GM18951 (cell line): ENCODE data around the gene COG4.

Experiments used
- POLR2A ChIP-seq: IDR thresholded peaks from 4 replicates; pipeline ENCODE4 v1.6.1; 2011; ENCODE audit warnings: mild to moderate bottlenecking; ENCODE audit not compliant: insufficient read length, insufficient read depth; ENCODE audit errors: extremely low read depth
- in situ Hi-C: fragments of 300-500 bp; cut with MboI; formaldehyde crosslinking; loops from one replicate; pipeline ENCODE4 v1.12.0; 2022; ENCODE audit warnings: low sequenced_read_pairs, mixed read lengths, inconsistent platforms; ENCODE audit not compliant: unreplicated experiment

COG4 gene

DNA sequence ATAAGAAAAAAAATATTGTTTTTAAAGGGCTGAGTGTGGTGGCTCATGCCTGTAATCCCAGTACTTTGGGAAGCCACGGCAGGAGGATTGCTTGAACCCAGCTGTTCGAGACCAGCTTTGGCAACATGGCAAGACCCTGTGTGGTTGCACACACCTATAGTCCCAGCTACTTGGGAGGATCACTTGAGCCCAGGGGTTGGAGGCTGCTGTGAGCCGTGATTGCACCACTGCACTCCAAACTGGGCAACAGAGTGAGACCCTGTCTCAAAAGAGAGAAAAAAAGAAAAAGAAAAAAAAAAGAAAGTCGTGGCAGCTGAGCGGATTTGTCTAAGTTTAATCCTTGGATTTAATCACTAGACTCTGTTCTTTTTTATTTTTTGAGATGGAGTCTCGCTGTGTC lies 75.3 kb downstream of the COG4 start:
- no peak for TF ChIP-seq POLR2A
- in situ Hi-C loops: no loop called here

GRCh38 chr16:70444249-70445063 lies 78.9 kb downstream of the COG4 start:
- in situ Hi-C loops: no loop called here
- TF ChIP-seq POLR2A: no peak

- in situ Hi-C loops: no loop called here
- no peak for TF ChIP-seq POLR2A
Observed at GRCh38 chr16:70442344-70442743, 81.0 kb downstream of the COG4 start.

GRCh38 chr16:70441406-70441990 lies 81.9 kb downstream of the COG4 start:
- TF ChIP-seq POLR2A: no peak
- in situ Hi-C loops: no loop called here

GRCh38 chr16:70440009-70440692 lies 83.2 kb downstream of the COG4 start:
- in situ Hi-C loops: no loop called here
- no peak for TF ChIP-seq POLR2A

DNA sequence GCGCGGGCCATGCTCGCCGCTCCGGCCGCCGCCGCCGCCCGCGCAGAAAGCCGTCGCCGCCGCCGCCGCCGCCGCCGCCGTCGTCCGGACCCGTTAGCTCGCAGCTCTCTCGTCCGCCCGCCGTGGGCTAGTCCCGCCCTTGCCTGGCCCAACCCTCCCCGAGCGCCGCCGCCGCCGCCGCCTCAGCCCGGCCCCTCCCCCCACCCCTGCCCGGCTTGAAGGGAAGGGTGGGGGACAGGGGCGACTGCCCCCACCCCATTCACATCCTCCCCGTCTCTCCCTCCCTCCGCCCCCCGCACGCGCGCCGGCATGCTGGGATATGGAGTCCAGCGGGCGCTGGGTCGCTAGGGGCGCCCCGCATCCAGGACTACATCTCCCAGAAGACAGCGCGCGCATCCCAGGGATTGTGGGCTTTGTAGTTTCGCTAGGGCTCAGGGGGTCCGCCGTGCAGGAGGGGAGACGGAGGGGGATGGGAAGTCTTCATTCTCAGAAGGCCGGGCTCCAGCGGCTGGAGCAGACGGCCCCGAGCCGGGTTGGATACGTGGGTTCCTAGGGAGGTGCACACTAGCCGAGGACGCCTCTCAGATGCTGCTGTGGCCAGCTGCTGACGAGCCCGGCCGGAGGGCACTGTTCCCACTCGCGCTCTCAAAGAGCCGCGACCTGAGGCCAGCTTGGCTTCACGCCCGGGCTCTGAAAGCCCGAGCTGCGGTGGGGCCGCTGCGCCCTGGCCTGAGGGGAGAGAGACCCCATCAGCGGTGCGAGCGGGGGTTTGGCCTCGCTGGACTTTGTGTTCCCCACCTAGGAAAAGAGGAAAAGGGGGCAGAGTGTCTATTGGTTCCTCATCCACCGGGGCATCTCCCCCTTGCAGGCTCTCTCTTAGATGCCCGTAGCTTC lies 84.1 kb downstream of the COG4 start, which contains the start of gene ST3GAL2:
ST3GAL2 (minus strand) TSS at position 132 of the 894 bp plus-strand sequence. CDS start 40,570 bp downstream, outside the sequence.
- peak; percentile 41 for TF ChIP-seq POLR2A
- in situ Hi-C loops: no loop called here

DNA sequence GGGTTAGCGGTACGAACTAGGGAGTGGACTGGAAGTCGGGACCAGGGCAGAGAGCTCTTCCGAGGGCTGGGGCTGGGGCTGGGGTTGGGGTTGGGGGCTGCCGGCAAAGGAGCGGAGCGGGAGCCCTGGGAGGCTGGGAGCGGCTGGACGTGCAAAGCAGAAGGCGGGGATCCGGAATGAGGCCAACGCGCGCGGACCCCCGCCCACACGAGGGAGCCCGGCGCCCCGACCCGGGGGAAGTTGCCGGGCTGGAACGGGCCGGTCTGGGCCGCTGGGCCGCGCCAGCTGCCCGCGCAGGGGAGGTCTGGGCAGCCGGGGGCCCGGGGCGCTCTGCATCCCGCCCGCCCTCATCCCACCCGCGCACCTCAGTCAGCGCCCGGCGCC lies 84.8 kb downstream of the COG4 start:
- in situ Hi-C loops: no loop called here
- TF ChIP-seq POLR2A: no peak

DNA sequence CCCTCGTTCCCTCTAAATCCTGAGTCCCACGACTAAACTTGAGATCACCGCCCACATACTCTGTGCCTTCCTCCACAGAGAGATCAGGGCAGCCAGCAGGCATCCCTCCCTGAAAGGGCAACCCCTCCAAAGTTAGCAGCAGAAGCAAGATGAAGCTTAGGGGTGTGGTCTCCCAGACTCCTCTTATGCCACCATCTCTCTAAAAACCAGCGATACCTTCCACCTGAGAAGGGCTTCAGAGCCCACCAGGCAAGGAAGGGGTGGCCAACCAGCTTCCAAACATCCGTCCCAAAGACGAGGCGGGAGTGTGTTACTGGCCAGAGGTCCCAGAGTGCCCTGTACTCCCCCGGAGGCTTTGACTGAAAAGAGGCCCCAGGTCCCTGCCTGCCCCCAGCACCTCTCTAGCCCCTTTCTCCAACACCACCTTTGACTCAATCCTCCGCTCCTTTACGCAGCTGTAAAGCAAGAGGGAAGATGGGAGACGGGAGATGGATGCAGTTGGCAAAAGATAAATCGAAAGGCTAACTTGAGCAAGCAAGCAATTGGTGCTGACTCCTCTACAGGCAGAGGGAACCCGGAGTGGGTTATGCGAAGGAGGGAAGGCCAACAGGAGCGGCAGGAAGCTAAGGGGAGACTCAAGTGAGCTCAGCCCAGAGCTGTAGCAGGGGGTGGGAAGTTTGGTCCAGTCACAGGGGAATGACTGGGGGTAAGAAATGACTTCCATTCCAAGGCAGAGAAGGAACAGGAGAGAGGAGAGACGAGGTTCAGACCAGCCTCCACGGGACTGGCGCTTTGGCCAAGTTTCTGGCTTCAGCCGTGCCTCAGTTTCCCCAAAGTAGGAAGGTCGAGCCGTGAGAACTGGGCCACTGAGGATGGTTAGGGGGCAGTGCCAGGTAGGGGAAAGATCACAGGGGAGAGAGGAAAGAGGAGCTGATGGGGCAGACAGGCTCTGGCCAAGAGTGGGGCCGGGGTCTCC lies 85.5 kb downstream of the COG4 start:
- TF ChIP-seq POLR2A: no peak
- in situ Hi-C loops: no loop called here

DNA sequence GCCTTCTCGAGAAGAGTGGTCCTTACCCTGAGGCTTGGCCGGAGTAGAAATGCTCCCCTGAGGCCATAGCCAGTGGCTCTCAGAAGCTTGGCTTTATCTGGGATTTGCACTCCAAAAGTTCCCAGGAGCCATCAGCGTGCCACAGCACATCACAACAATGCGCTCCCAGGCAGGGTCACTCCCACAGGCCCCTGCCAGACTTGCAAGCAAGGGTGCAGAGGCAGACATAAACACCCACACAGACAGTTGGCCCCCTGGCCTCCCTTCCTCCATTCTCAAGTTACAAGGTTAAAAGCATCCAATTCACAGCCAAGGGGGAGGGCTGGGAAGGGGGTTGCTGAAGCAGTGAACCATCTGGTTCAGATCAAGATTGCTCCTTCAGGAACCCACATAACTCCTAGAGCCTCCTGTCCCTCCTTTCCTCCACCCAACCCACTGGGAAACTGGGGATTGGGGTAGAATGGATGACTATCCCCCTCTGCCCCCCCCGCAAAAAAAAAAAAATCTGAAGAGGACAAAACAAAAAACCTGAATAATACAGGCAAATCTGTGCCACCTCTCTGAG lies 86.3 kb downstream of the COG4 start:
- in situ Hi-C loops: no loop called here
- TF ChIP-seq POLR2A: no peak

DNA sequence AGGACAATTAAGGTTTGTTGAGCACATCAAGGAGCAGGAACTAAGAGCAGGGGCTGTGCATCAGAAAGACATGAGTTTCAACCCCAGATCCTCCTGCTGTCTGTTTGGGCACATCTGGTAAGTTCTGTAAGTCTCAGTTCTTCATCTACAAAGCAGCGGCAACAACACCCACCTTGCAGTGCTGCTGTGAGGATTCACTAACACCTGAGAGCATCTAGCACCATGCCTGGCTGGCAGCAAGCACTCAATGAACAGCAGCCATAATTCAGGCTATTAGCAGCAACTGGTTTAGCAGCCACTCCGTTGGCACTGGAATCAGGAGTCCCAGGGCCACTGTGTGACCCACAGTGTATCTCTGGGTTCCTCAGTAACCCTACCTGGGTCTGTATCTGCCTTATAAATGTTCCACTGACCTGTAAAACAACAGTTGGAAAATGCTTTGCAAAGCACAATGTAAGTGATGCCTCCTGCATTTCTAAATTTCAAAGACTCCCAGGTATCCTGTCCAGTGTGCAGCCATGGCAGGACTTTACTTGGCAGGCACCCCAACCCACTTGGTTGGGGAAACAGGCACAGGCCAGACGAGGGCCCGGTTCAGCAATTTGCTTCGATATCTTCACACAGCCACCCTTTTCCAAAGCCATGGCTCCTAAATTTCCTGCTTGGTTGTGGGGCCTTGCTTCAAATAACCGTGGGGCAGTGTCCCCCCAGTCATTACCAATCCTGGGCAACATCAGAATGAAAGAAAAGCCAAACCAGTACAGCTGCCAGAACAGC lies 88.7 kb downstream of the COG4 start:
- in situ Hi-C loops: no loop called here

More for the DNA sequence above, 88.7 kb downstream of the COG4 start:
- TF ChIP-seq POLR2A: no peak
